ENCODE measurements around the gene ITPRID1.
"Not testable (repeated sequence)": the region's sequence is repeated elsewhere in the genome, so short reads cannot be mapped to it uniquely, and the experiment has no call there.

Gene ITPRID1

DNA sequence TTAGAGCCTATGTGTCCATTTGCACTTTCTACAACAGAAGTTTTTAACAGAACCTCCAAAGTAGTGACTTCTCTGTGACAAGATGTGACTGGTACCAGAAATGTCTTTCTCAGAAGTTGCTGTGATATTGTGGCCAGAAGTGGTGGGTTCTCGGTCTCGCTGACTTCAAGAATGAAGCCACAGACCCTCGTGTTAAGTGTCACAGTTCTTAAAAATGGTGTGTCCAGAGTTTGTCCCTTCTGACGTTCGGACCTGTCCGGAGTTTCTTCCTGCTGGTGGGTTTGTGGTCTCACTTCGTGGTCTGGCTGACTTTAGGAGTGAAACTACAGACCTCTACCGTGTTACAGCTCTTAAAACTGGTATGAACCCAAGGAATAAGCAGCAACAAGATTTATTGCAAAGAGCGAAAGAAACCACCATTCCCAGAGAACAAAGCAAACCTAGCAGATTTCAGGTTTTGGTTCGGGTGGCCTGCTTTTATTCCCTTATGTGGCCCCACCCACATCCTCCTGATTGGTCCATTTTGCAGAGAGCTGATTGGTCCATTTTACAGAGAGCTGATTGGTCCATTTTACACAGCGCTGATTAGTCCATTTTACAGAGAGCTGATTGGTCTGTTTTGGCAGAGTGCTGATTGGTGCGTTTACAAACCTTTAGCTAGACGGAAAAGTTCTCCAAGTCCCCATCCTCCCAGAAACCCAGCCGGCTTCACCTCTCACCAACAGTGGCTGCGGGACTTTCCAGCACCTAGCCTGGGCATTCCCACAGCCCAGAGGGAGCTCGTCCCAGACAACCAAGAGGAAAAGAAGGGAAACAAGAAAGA lies 3.0 kb downstream of the ITPRID1 start:
- no peak for DNase-seq (ENCODE audit: low read depth in 4 of 4, low spot score in 1 of 4)

- DNase-seq (ENCODE audit: low read depth in 4 of 4, low spot score in 1 of 4) = no peak
Observed at GRCh38 chr7:31517513-31517912, 3.6 kb downstream of the ITPRID1 start.

- DNase-seq (ENCODE audit: low read depth in 4 of 4, low spot score in 1 of 4) = no peak
Observed at GRCh38 chr7:31518766-31519165, 4.9 kb downstream of the ITPRID1 start.

DNA sequence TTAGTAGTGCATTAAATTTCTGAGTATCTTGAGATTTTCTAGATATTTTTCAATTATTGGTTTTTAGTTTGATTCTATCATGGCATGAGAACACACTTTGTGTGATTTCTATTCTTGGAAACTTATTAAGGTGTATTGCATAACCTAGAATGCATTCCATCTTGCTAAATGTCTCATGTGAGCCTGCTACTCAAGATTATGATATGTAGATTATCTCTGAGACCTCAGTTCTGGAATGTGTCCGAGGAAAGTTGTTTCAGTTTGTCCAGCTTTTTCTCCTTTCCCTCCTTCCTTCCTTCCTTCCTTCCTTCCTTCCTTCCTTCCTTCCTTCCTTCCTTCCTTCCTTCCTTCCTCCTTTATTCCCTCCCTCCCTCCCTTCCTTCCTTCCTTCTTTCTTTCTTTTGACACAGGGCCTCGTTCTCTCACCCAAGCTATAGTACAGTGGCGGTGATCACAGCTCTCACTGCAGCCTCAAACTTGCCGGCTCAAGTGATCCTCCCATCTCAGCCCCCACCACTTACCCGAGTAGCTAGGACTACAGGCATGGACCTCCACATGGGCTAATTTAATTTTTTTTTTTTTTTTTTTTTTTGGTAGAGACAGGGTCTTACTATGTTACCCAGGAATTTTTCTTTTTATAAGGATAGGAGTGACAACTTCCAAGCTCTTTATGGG lies 7.6 kb downstream of the ITPRID1 start:
- no peak for DNase-seq (ENCODE audit: low read depth in 4 of 4, low spot score in 1 of 4)

- DNase-seq (ENCODE audit: low read depth in 4 of 4, low spot score in 1 of 4) = no peak
Observed at GRCh38 chr7:31526864-31527263, 13.0 kb downstream of the ITPRID1 start.

DNA sequence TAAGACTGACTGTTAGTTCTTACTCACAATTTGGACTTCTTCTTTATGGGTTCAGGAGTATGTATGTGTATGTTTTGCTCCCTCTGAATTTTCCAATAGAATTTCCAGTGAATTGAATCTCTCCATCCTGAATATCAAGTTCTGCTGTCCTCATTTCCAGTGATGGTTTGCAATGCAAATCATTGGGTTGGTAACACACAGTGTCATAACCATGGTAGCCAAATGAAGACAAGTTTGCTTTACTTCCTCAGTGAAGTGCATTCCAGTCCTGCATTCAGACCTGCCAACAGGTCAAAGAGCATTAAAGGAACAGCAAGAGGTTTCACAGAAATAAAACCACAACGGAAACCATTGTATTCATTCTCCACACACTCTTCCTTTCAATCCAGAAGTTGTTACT lies 15.2 kb downstream of the ITPRID1 start:
- no peak for DNase-seq (ENCODE audit: low read depth in 4 of 4, low spot score in 1 of 4)

- DNase-seq (ENCODE audit: low read depth in 4 of 4, low spot score in 1 of 4) = not testable (repeated sequence)
Observed at GRCh38 chr7:31540651-31541185, 26.8 kb downstream of the ITPRID1 start.

GRCh38 chr7:31545549-31545948 lies 31.7 kb downstream of the ITPRID1 start:
- DNase-seq (ENCODE audit: low read depth in 4 of 4, low spot score in 1 of 4) = no peak

DNA sequence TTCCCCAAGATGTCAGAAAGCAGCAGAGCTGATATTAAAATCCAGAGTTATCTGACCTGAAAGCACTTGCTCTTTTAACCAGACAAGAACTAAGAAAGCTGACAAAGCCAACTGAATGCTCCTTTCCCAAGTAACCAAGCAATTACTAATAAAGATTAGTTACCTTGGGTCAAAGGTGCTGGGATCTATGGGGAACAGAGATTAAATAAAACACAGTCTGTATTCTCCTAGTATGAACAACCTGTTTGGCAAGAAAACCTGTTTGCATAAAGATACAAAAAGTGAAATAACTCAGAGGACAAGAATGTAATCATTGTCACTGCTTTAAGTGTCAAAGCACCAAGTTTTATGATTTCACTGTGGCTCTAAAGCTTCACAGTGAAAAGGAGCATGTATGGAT lies 35.7 kb downstream of the ITPRID1 start:
- DNase-seq (ENCODE audit: low read depth in 4 of 4, low spot score in 1 of 4) = no peak

DNA sequence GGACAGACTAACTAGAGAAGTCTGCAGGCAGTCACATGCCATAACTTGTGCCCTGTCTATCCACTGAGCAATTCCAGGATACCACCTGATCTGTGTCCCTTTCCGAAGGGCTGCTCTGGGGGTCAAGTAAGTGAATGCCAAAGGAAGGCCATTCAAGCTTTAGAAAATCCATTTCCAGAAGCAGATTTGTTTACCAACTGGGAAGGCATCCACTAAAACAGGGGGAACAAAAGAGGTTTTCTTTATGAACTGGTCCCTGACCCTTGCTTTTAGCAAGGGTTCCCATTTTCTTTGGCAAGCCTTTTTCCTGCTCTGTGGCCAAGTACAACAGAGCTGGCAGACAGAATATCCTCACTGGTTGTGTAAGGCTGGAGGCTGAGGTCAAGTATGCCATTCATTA lies 36.5 kb downstream of the ITPRID1 start:
- DNase-seq (ENCODE audit: low read depth in 4 of 4, low spot score in 1 of 4) = no peak

DNA sequence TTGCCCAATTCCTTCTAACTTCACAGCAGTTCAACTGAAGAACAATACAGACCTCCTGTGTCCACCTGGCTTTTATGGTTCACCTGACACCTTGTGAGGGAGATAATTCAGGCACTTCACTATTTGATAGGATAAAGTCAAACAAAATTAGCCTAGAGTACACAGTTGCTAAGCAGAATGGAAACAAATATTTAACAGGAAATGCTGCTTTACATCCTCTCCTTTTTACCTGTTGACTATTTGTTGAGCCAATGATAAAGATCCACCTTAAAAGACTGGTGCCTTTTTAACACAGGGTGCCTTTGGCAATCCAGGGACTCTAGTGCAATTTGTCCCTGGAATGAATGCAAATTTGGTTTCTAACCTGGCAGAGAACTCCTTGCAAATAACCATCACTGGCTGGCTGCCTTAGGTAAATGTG lies 39.8 kb downstream of the ITPRID1 start:
- no peak for DNase-seq (ENCODE audit: low read depth in 4 of 4, low spot score in 1 of 4)

DNA sequence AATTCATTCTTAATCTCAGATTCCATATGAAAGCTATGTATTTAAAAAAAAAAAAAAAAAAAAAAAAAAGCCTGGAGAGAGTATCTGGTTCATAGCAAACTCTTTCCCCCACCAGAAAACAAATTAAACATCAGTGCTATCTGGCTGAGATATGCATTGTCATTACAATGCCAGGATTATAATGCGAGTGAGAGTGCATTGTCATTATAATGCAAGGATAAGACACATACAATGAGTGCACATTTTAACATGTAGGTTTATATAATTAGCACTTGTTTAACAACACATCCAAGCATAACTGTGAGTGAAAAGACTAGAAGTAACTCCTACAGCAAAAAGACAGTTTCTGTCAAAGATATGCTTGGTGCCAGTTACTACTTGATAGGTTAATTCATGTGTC lies 48.1 kb downstream of the ITPRID1 start:
- no peak for DNase-seq (ENCODE audit: low read depth in 4 of 4, low spot score in 1 of 4)

DNA sequence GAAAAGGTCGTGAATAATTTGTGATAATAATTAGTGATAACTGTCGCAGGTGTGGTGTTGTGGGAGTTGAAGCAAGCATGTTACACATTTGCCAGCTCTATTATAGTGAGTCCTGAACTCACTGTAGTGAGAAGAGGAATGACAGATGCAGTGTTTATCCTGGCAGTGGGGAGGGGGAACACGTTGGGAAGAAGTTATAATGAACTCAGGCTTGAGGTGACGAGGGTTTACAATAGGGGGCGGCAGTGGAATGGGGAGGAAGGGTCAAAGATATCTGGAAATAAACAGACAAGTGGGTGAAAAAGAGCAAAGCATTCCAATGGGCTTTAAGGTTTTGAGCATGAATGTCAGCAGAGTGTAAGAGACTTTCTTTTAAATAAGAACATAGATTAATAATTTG lies 49.6 kb downstream of the ITPRID1 start:
- DNase-seq (ENCODE audit: low read depth in 4 of 4, low spot score in 1 of 4) = no peak

DNA sequence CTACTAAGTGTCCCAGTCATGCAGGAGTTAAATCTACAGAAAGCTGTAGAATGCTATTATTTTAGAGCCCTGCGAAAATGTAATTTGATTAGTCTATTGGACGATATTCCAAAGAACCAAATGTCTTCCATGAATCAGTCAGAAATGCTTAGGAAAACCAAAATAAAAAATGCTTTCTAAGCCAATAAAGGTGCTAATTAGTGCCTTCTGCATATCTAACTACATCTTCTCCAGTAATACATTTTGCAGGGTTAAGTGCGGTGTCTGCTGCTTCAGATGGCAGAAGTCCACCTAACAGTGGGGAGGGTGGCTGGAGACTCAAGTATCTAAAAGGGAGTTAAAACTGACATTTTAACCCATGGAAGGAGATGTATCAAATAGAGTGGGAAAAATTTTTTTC lies 50.1 kb downstream of the ITPRID1 start:
- no peak for DNase-seq (ENCODE audit: low read depth in 4 of 4, low spot score in 1 of 4)

DNA sequence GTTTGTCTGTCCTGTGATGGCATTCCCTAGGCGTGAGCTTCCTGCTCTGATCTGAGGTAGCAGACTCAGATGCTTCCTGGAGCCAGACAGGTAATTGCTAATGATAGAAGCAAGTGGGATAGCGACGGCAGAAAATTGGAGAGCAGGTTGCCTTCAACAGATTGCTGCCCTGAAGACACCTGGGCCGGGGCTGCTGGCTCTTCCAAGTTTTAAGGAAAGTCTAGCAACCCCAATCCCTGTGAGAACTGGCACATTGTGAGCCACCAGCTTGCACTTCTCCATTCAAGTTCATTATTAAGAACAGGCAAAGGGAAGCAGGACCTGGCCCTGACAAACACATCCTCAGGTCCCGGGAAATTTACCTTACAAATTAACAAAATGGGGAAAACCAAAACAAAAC lies 50.8 kb downstream of the ITPRID1 start:
- no peak for DNase-seq (ENCODE audit: low read depth in 4 of 4, low spot score in 1 of 4)

GRCh38 chr7:31569528-31569927 lies 55.6 kb downstream of the ITPRID1 start:
- DNase-seq (ENCODE audit: low read depth in 4 of 4, low spot score in 1 of 4) = no peak

DNA sequence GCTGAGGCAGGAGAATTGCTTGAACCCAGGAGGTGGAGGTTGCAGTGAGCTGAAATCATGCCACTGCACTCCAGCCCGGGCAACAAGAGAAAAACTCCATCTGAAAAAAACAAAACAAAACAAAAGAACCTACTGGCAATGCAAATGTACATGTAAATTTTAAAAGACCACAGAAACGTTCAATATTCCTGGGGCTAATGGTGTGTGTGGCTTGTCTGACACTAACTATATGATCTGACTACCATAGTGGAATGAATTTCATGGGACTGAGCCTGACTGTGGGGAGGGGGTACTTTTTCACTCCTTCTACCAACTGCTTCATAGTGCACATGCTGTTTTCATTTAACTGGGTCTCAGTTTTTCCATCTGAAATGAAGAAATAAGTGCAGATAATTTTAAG lies 69.6 kb downstream of the ITPRID1 start:
- DNase-seq (ENCODE audit: low read depth in 4 of 4, low spot score in 1 of 4) = no peak

GRCh38 chr7:31583942-31584341 lies 70.1 kb downstream of the ITPRID1 start:
- no peak for DNase-seq (ENCODE audit: low read depth in 4 of 4, low spot score in 1 of 4)

- DNase-seq (ENCODE audit: low read depth in 4 of 4, low spot score in 1 of 4) = no peak
Observed at GRCh38 chr7:31595390-31595789, 81.5 kb downstream of the ITPRID1 start.

- DNase-seq (ENCODE audit: low read depth in 4 of 4, low spot score in 1 of 4) = no peak
Observed at GRCh38 chr7:31602041-31602625, 88.2 kb downstream of the ITPRID1 start.

DNA sequence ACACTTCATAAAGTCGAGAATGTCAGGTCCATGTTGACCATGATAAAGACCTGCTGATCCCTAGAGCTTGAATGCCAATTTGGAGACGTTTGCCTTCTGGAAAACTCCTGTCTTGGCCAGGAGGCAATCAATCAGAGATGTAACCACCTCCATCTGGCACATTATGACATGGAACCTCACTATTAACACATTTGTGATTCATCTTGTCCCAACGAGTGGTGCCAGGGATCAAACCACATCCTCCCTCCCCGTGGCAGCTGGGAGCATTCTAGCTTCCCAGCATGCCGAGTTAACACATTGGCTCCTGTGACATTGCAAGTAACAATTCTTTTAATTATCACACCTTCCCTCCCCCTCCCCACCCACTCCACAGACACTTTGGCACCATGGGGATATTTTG lies 89.2 kb downstream of the ITPRID1 start:
- no peak for DNase-seq (ENCODE audit: low read depth in 4 of 4, low spot score in 1 of 4)

- no peak for DNase-seq (ENCODE audit: low read depth in 4 of 4, low spot score in 1 of 4)
Observed at GRCh38 chr7:31613604-31614003, 99.7 kb downstream of the ITPRID1 start.
